GM13977 (cell line): ENCODE measurements around the gene FBXO47.
"Not testable (repeated sequence)": the region's sequence is repeated elsewhere in the genome, so short reads cannot be mapped to it uniquely, and the experiment has no call there.

ENCODE experiments used
- DNase-seq: peaks from one replicate; pipeline ENCODE4 v3.0.0; 2012; ENCODE audit warnings: low spot score
- in situ Hi-C: fragments of 300-500 bp; cut with MboI; formaldehyde crosslinking; loops from one replicate; pipeline ENCODE4 v1.12.0; 2022; ENCODE audit warnings: low sequenced_read_pairs, low pct_unique_long_range_greater_than_20kb, mixed read lengths, inconsistent platforms; ENCODE audit not compliant: unreplicated experiment
- TF ChIP-seq, protein P1 (sequence below): IDR thresholded peaks from 2 replicates; pipeline ENCODE4 v1.5.1; 2012; ENCODE audit warnings: mild to moderate bottlenecking, control low read depth; ENCODE audit not compliant: insufficient read depth; ENCODE audit errors: extremely low read depth, missing control alignments

Gene FBXO47

DNA sequence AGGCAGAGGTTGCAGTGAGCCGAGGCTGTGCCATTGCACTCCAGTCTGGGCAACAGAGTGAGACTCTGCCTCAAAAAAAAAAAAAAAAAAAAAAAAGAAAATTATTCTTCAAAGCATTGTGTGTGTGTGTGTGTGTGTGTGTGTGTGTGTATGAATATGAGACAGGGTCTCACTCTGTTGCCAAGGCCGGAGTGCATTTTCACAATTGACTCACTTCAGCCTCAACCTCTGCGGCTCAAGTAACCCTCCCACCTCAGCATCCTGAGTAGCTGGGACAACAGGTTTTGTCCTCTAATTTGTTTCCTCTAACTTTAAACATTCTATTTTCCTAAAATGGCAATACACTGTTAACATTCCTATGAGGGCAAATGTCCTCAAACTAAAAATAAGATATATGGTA lies 7.7 kb downstream of the FBXO47 start:
- DNase-seq = no peak
- in situ Hi-C loops = no loop called here
- TF ChIP-seq, protein P1, sequence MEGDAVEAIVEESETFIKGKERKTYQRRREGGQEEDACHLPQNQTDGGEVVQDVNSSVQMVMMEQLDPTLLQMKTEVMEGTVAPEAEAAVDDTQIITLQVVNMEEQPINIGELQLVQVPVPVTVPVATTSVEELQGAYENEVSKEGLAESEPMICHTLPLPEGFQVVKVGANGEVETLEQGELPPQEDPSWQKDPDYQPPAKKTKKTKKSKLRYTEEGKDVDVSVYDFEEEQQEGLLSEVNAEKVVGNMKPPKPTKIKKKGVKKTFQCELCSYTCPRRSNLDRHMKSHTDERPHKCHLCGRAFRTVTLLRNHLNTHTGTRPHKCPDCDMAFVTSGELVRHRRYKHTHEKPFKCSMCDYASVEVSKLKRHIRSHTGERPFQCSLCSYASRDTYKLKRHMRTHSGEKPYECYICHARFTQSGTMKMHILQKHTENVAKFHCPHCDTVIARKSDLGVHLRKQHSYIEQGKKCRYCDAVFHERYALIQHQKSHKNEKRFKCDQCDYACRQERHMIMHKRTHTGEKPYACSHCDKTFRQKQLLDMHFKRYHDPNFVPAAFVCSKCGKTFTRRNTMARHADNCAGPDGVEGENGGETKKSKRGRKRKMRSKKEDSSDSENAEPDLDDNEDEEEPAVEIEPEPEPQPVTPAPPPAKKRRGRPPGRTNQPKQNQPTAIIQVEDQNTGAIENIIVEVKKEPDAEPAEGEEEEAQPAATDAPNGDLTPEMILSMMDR = no peak

DNA sequence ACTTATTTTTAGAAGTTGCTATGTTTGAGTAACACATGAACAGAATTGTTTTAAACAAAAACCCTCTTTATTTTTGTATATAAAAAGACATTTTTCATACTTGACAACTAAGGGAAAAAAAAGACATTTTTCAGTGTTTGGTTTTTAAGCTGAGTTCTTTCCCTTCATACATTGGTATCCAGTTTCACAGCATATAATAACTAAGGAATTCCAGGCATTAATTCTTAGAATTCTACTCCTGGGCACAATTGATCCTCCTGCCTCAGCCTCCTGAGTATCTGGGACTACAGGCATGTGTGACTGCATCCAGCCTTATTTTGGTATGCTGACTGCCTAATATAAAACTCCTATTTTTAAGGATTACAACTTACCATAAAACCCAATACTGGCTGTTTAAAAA lies 8.4 kb downstream of the FBXO47 start:
- in situ Hi-C loops = no loop called here
- no peak for DNase-seq

DNA sequence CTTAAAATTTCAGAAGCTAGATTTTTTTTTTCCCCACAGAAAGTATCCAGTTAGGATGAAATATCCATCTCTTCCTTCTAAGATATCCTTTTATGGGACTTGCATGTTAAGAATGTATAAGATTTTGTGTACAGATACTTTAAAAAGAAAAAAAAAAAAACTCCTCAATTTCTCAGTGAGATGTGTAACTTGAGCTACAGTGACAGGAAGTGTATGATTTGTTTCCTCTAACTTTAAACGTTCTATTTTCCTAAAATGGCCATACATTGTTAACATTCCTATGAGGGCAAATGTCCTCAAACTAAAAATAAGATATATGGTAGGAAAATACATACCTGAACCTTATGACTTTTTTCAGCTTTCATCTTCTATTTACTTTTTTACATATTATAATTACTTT lies 8.9 kb downstream of the FBXO47 start:
- in situ Hi-C loops = no loop called here
- no peak for DNase-seq

More for the DNA sequence above, 8.4 kb downstream of the FBXO47 start:
- TF ChIP-seq, protein P1 = no peak

DNA sequence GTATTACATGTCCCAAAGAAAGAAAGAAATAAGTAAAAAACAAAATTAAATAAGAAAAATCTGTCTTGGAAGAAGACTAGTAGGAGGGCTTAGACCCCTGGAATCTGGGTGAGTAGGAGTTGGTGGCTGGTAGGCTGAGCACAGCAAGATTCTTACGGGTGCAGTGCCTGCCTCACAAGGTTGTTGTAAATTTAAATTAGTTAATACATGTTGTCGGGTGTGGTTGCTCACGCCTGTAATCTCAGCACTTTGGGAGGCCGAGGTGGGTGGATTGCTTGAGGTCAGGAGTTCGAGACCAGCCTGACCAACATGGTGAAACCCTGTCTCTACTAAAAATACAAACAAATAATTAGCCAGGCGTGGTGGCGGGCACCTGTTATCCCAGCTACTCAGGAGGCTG lies 13.4 kb downstream of the FBXO47 start:
- in situ Hi-C loops, DNase-seq: not testable (repeated sequence)

More for the DNA sequence above, 8.9 kb downstream of the FBXO47 start:
- TF ChIP-seq, protein P1 = no peak

DNA sequence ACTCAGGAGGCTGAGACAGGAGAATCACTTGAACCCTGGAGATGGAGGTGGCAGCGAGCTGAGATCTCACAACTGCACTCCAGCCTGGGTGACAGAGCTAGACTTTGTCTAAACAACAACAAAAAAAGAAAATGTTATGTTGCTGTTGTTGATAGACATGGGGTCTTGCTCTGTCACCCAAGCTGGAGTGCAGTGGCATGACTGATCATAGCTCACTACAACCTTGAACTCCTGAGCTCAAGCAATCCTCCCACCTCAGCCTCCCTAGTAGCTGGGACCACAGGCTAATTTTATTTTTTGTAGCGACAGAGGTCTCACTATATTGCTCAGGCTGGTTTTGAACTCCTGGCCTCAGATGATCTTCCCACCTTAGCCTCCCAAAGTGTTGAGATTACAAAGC lies 20.0 kb downstream of the FBXO47 start:
- TF ChIP-seq, protein P1 = no peak
- no peak for DNase-seq
- in situ Hi-C loops = no loop called here

DNA sequence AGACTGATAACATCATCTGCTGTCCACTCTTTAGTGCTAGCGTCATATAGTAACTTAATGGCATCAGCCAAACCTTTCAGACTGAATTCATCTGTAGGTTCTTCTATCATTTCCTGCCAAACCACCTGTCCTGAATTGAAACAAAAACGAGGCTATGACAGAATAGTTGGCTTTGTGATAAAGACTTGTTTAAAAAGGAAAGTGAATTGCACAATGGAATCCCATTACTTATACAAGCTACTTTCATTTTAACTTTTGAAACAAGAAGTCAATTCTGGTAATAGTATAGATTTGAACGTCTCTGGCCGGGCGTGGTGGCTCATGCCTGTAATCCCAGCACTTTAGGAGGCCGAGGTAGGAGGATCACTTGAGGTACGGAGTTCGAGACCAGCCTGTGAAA lies 23.6 kb downstream of the FBXO47 start:
- in situ Hi-C loops = no loop called here
- TF ChIP-seq, protein P1 = no peak
- peak; percentile 39 for DNase-seq

DNA sequence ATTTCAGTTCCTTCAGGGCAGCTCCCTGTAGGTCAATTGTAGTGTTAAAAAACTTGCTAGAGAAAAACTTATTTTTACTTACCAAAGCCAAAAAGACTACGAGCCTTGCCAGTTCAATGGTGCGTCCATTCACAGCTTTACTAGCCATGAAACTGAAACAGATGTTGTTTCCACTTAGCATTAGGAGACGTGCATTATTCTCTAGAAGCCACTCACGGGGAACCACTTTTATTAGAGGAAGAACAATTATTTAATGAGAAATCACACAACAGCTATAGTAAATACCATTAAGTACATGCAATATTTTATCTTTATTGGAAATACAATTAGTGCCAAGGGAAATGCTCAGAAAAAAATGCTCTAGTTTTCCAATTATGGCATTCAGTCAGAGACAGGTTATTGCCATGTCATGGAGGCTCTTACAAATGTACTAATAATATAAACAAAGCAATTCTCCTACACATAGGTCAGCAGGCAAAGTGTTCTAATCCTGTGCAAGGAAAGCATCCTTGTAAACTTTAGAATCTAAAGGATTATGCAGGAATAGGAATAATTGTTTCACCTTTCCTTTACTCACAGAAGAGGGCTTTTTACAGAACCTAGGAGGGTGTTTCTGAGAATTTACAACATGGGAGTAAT lies 24.4 kb downstream of the FBXO47 start:
- TF ChIP-seq, protein P1 = no peak
- DNase-seq = peak; percentile 48
- in situ Hi-C loops = no loop called here
